ENCODE measurements around the gene WSCD2. TPM values are rescaled to one million over a fixed set of nuclear protein-coding genes. Genes with fewer than 3 reads are reported as not detected.

WSCD2 gene
- total and polyA plus RNA-seq, 2 of the 4 experiments (the other 2 are of a cell fraction), result not detected

GRCh38 chr12:108087900-108088299, 41.2 kb upstream of the WSCD2 start:
- POLR2A ChIA-PET (ENCODE audit: unreplicated experiment), result no interaction called here
- Histone ChIP-seq H3K18ac (ENCODE audit: low read depth, low read length) (no peak overlapping the region), H3K4ac (ENCODE audit: low read depth, low read length) (no peak overlapping the region), H2BK120ac (ENCODE audit: low read depth, low read length) (no peak overlapping the region), H3K4me1 (ENCODE audit: control insufficient read depth, insufficient read depth, low read length) (no peaks in the 10 kb centered on the region), H2BK15ac (ENCODE audit: low read depth, low read length) (no peak overlapping the region), H2AK5ac (ENCODE audit: low read depth, low read length) (no peak overlapping the region), H3K23ac (ENCODE audit: low read depth, low read length) (no peak overlapping the region), H2BK20ac (ENCODE audit: low read depth, low read length) (no peak overlapping the region), H2AK9ac (replicated peaks; ENCODE audit: low read depth, low read length, poor library complexity) (no peak overlapping the region), H3K4me3 (ENCODE audit: insufficient read depth, low read depth, low read length) (no peak overlapping the region), H3K27ac (ENCODE audit: insufficient read depth, low read length) (no peak overlapping the region), H3K14ac (replicated peaks; ENCODE audit: low read depth, low read length) (no peak overlapping the region), H3K4me2 (ENCODE audit: low read depth, low read length) (no peak overlapping the region), H3K9ac (ENCODE audit: low read depth, low read length) (no peak overlapping the region), H3K27me3 (ENCODE audit: control insufficient read depth, insufficient read depth, low read length) (no peaks in the 10 kb centered on the region), H3K79me1 (ENCODE audit: low read depth in 1 of 2, low read length in 2 of 2) (no peaks in the 10 kb centered on the region), H4K5ac (ENCODE audit: low read depth, low read length) (no peak overlapping the region), H4K91ac (ENCODE audit: insufficient read depth, low read depth, low read length) (no peak overlapping the region), H2BK5ac (ENCODE audit: low read depth, low read length, poor library complexity, severe bottlenecking) (no peak overlapping the region), H4K8ac (ENCODE audit: low read depth in 2 of 2, low read length in 2 of 2) (no peak overlapping the region), H4K20me1 (ENCODE audit: insufficient read depth, low read length) (no peaks in the 10 kb centered on the region), H3K56ac (ENCODE audit: extremely low read depth, insufficient read depth, low read length) (no peak overlapping the region), H3K9me3 (ENCODE audit: control insufficient read depth, insufficient read depth, low read length) (no peaks in the 10 kb centered on the region), H3K36me3 (ENCODE audit: control insufficient read depth, insufficient read depth, low read length) (no peaks in the 10 kb centered on the region), H3K9me1 (ENCODE audit: insufficient read depth, low read length) (no peaks in the 10 kb centered on the region), H2AFZ (replicated peaks; ENCODE audit: low read length, poor library complexity) (no peak overlapping the region)
- no TSS peak for BruUV-seq (replicated peaks)
- CTCF ChIA-PET, result interaction anchor here (1.1 kb wide), 1 partner anchor 11 kb away, joined by 3 read pairs; no protein-coding TSS in a partner anchor
- no peak for ATAC-seq (ENCODE audit: low read depth)
- WGBS, 2 experiments (ENCODE audit: extremely low coverage in 2 of 2, insufficient read length in 1 of 2), result no CpG with 5 or more reads among the region's 1 CpG
- dilution Hi-C loops (cut with HindIII; ENCODE audit: low sequenced_read_pairs, unreplicated experiment), result no loop called here
- intact Hi-C loops (cut with micrococcal nuclease), result no loop called here
- no peak for TF ChIP-seq BHLHE40 (IDR thresholded peaks at IDR 0.05; ENCODE audit: low read depth, low read length)
- no peak for TF ChIP-seq CEBPB (IDR thresholded peaks at IDR 0.05; ENCODE audit: low read depth, low read length)
- TF ChIP-seq POLR2A (IDR thresholded peaks at IDR 0.05; ENCODE audit: low read depth, low read length), result no peak
- TF ChIP-seq MAFK (IDR thresholded peaks at IDR 0.05; ENCODE audit: low read depth, low read length), result no peak
- TF ChIP-seq, protein P1, sequence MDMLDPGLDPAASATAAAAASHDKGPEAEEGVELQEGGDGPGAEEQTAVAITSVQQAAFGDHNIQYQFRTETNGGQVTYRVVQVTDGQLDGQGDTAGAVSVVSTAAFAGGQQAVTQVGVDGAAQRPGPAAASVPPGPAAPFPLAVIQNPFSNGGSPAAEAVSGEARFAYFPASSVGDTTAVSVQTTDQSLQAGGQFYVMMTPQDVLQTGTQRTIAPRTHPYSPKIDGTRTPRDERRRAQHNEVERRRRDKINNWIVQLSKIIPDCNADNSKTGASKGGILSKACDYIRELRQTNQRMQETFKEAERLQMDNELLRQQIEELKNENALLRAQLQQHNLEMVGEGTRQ (IDR thresholded peaks at IDR 0.05; ENCODE audit: low read depth, low read length), result no peak
- TF ChIP-seq RAD21 (IDR thresholded peaks at IDR 0.05; ENCODE audit: low read length), result no peak
- TF ChIP-seq NFE2L2 (IDR thresholded peaks at IDR 0.05; ENCODE audit: low read depth, low read length), result no peak
- TF ChIP-seq FOS (IDR thresholded peaks at IDR 0.05; ENCODE audit: low read depth, low read length), result no peak
- TF ChIP-seq MXI1 (IDR thresholded peaks at IDR 0.05; ENCODE audit: borderline replicate concordance, low read depth, low read length), result no peak
- no peak for TF ChIP-seq CHD1 (IDR thresholded peaks at IDR 0.05; ENCODE audit: low read depth, low read length)
- no peak for TF ChIP-seq RFX5 (IDR thresholded peaks at IDR 0.05; ENCODE audit: low read depth, low read length)
- in situ Hi-C loops (cut with MboI; ENCODE audit: low sequenced_read_pairs), result no loop called here
- no peak for DNase-seq

All from IMR-90 (cell line).